GM12878 (cell line): ENCODE results near the gene FAM174A. TPM values are rescaled to one million over a fixed set of nuclear protein-coding genes. Genes with fewer than 3 reads are reported as not detected.

Experiments used
- BHLHE40 ChIP-seq, 2 experiments: fragments of 450-650 bp in 1 of 2; IDR thresholded peaks; 2 replicates each; pipeline ENCODE4 v1.6.1; 2011 to 2017; ENCODE audit warnings: low read depth in 2 of 2, borderline replicate concordance in 1 of 2, improper control_type of control experiment in 1 of 2, low read length in 1 of 2, mild to moderate bottlenecking in 1 of 2
- CBFB ChIP-seq: IDR thresholded peaks from 2 replicates; pipeline ENCODE4 v1.6.1; 2016; ENCODE audit warnings: antibody characterized with exemption, low read depth
- CBX3 ChIP-seq: fragments of 200-600 bp; sonication (generic); IDR thresholded peaks from 2 replicates; pipeline ENCODE4 v1.6.1; 2016; ENCODE audit warnings: low read depth, borderline replicate concordance
- CEBPB ChIP-seq, 2 experiments: fragments of 150-350 bp in 1 of 2; IDR thresholded peaks; 2 replicates each; pipeline ENCODE4 v1.6.1; 2012 to 2014; ENCODE audit warnings: low read depth in 2 of 2, low read length in 2 of 2, borderline replicate concordance in 1 of 2, inconsistent platforms in 1 of 2
- CEBPZ ChIP-seq: fragments of 150-350 bp; IDR thresholded peaks from 2 replicates; pipeline ENCODE4 v1.6.1; 2016; ENCODE audit warnings: low read depth, low read length
- CREB1 ChIP-seq: IDR thresholded peaks from 2 replicates; pipeline ENCODE4 v1.6.1; 2012; ENCODE audit warnings: low read depth, mild to moderate bottlenecking, inconsistent platforms
- ELK1 ChIP-seq: IDR thresholded peaks from 2 replicates; pipeline ENCODE4 v1.6.1; 2012; ENCODE audit warnings: low read depth, low read length, improper control_type of control experiment
- ETV6 ChIP-seq, 2 experiments: fragments of 450-650 bp in 1 of 2; IDR thresholded peaks in 1 of 2; conservative IDR thresholded peaks in 1 of 2; 2 replicates each; pipeline ENCODE4 v1.6.1; 2014; ENCODE audit warnings: antibody characterized with exemption in 1 of 2, borderline replicate concordance in 1 of 2, low read depth in 1 of 2, mild to moderate bottlenecking in 1 of 2, moderate library complexity in 1 of 2
- EZH2 ChIP-seq: IDR thresholded peaks from 2 replicates; pipeline ENCODE4 v1.6.1; 2012; ENCODE audit warnings: low read depth, mild to moderate bottlenecking, control low read depth, inconsistent platforms, low read length, borderline replicate concordance; ENCODE audit not compliant: control insufficient read depth
- HDAC6 ChIP-seq: fragments of 200-600 bp; sonication (generic); IDR thresholded peaks from one replicate; pipeline ENCODE4 v1.8.0; 2017; ENCODE audit warnings: antibody characterized with exemption; ENCODE audit not compliant: unreplicated experiment
- JUNB ChIP-seq: IDR thresholded peaks from 2 replicates; pipeline ENCODE4 v1.6.1; 2016; ENCODE audit warnings: antibody characterized with exemption, mild to moderate bottlenecking
- PAX5 ChIP-seq: IDR thresholded peaks from 2 replicates; pipeline ENCODE4 v1.6.1; 2011; ENCODE audit warnings: low read depth, low read length, borderline replicate concordance
- POLR2AphosphoS2 ChIP-seq: IDR thresholded peaks from 2 replicates; pipeline ENCODE4 v1.6.1; 2011; ENCODE audit warnings: low read depth, mild to moderate bottlenecking, low read length, improper control_type of control experiment, moderate library complexity
- RUNX3 ChIP-seq: IDR thresholded peaks from 2 replicates; pipeline ENCODE4 v1.6.1; 2012; ENCODE audit warnings: low read length, inconsistent platforms
- SP1 ChIP-seq: IDR thresholded peaks from one replicate; pipeline ENCODE4 v1.6.1; 2011; ENCODE audit warnings: low read depth, low read length
- TARDBP ChIP-seq: IDR thresholded peaks from 2 replicates; pipeline ENCODE4 v1.6.1; 2016; ENCODE audit warnings: borderline replicate concordance
- ZBTB4 ChIP-seq: fragments of 450-650 bp; formaldehyde crosslinking; IDR thresholded peaks from 2 replicates; pipeline ENCODE4 v1.4.0; 2022; ENCODE audit warnings: mild to moderate bottlenecking, moderate library complexity
- ZNF24 ChIP-seq: fragments of 450-650 bp; IDR thresholded peaks from 2 replicates; pipeline ENCODE4 v1.6.1; 2017; ENCODE audit warnings: antibody characterized with exemption, mild to moderate bottlenecking
- polyA plus RNA-seq, 11 experiments: library from polyadenylated mRNA; depleted of rRNA in 4 of 11; unstranded in 6 of 11; stranded (reverse) in 5 of 11; fragments of >200 nt; fragmentation: Nextera tagmentation in 4 of 11; fragmentation: Illumina TruSeq in 1 of 11; extraction: Ambion mirVana in 4 of 11; extraction: Trizol in 1 of 11; gene quantifications; 1 replicate in 1 of 11; 2 replicates in 10 of 11; pipeline versions ENCODE4 v1.2.1 to v1.2.3, GENCODE V29; 2011 to 2016; ENCODE audit warnings: inconsistent platforms in 2 of 11, missing spikeins in 2 of 11, low read depth in 1 of 11
- total RNA-seq, 4 experiments: library from RNA; depleted of rRNA in 3 of 4; stranded (reverse); fragments of >200 nt in 3 of 4; fragmentation: Illumina TruSeq in 1 of 4; extraction: Trizol in 1 of 4; gene quantifications; 2 replicates each; pipeline versions ENCODE4 v1.2.1 to v1.2.3, GENCODE V29; 2013 to 2021
- TF ChIP-seq, protein P1 (sequence below): fragments of 450-650 bp; IDR thresholded peaks from 2 replicates; pipeline ENCODE4 v1.6.1; 2016; ENCODE audit warnings: mild to moderate bottlenecking

FAM174A gene
- total and polyA plus RNA-seq, 10 of the 15 experiments (the other 5 are each of a cell fraction or from before 2014, with no cell fraction given) = 1.4 to 12.1 (median 6.0) TPM

DNA sequence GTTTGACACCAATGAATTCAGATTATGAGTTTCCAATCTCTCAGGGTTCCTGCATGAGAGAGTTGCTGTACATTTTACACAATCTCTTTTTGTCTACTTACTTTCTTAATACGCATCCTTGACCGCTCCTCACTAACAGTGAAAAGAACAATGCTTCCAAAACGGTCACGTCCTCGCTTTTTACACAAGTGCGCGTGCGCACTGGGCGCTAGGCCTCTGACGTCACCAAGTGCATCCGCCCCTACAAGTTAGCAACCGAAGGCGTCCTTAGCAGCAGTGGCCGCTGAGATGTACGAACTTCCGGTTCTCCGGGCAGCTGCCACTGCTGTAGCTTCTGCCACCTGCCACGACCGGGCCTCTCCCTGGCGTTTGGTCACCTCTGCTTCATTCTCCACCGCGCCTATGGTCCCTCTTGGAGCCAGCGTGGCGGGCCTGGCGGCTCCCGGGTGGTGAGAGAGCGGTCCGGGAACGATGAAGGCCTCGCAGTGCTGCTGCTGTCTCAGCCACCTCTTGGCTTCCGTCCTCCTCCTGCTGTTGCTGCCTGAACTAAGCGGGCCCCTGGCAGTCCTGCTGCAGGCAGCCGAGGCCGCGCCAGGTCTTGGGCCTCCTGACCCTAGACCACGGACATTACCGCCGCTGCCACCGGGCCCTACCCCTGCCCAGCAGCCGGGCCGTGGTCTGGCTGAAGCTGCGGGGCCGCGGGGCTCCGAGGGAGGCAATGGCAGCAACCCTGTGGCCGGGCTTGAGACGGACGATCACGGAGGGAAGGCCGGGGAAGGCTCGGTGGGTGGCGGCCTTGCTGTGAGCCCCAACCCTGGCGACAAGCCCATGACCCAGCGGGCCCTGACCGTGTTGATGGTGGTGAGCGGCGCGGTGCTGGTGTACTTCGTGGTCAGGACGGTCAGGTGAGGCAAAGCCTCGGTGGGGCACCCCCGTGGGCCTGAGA lies at the start of gene FAM174A (continued):
- no peak for TF ChIP-seq CBX3
- peak; percentile 89 for TF ChIP-seq ELK1
- peak; percentile 97 for TF ChIP-seq CREB1
- TF ChIP-seq SP1 = no peak
- TF ChIP-seq TARDBP = no peak
- no peak for TF ChIP-seq ZNF24
- TF ChIP-seq EZH2 = no peak
- TF ChIP-seq ZBTB4 (CRISPR knock-in tag) = no peak
- TF ChIP-seq JUNB = no peak
- TF ChIP-seq ETV6 (conservative IDR thresholded peaks at IDR 0.05 in 1 of 2, IDR thresholded peaks at IDR 0.05 in 1 of 2; ENCODE audit: borderline replicate concordance in 1 of 2, low read depth in 1 of 2) = no peak
- no peak for TF ChIP-seq HDAC6
- no peak; the same call in 1 of the 2 replicates for TF ChIP-seq CBFB
- TF ChIP-seq, protein P1, sequence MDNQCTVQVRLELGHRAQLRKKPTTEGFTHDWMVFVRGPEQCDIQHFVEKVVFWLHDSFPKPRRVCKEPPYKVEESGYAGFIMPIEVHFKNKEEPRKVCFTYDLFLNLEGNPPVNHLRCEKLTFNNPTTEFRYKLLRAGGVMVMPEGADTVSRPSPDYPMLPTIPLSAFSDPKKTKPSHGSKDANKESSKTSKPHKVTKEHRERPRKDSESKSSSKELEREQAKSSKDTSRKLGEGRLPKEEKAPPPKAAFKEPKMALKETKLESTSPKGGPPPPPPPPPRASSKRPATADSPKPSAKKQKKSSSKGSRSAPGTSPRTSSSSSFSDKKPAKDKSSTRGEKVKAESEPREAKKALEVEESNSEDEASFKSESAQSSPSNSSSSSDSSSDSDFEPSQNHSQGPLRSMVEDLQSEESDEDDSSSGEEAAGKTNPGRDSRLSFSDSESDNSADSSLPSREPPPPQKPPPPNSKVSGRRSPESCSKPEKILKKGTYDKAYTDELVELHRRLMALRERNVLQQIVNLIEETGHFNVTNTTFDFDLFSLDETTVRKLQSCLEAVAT = no peak
- TF ChIP-seq CEBPZ = no peak
- TF ChIP-seq CEBPB (IDR thresholded peaks at IDR 0.05; ENCODE audit: borderline replicate concordance in 1 of 2, low read depth in 2 of 2, low read length in 2 of 2) = no peak
- TF ChIP-seq POLR2AphosphoS2 = peak; percentile 84
- TF ChIP-seq RUNX3 = no peak; the same call in 1 of the 2 replicates
- TF ChIP-seq PAX5 = 0 out of 2 replicates have a peak, but pooled peaks have one; percentile 17
- peak; percentile 27 to 46; a peak in 2 of 4 replicates for TF ChIP-seq BHLHE40 (IDR thresholded peaks at IDR 0.05; ENCODE audit: borderline replicate concordance in 1 of 2, low read depth in 2 of 2, low read length in 1 of 2)
